HEK293 (cell line): ENCODE measurements around the gene CECR2.
A peak's percentile ranks its signal among the peaks of the same experiment; 100 is the strongest.

Experiments
- CTCF ChIA-PET: fragments of 350-600 bp; formaldehyde crosslinking; extraction: SDS; loops from one replicate; lab custom pipeline; 2021; ENCODE audit warnings: antibody characterized with exemption; lab: Yijun Ruan, JAX
- POLR2A ChIA-PET: fragments of 300-600 bp; formaldehyde crosslinking; extraction: SDS; loops from one replicate; lab custom pipeline; 2020; ENCODE audit warnings: antibody characterized with exemption, inconsistent platforms; lab: Yijun Ruan, JAX
- H3K27ac ChIP-seq: fragments of 200-500 bp; sonication (Bioruptor generic); 2 replicates; pipeline ENCODE4 v1.5.1; 2014; ENCODE audit warnings: low read depth, low read length, control low read depth, inconsistent platforms; ENCODE audit errors: extremely low read depth
- H3K36me3 ChIP-seq, 2 experiments: fragments of 200-500 bp in 1 of 2; sonication (Bioruptor generic) in 1 of 2; 1 replicate in 1 of 2; 2 replicates in 1 of 2; pipeline ENCODE4 v1.5.1; 2014 to 2017; ENCODE audit warnings: inconsistent platforms in 2 of 2, low read length in 2 of 2; ENCODE audit not compliant: control insufficient read depth in 2 of 2, insufficient read depth in 1 of 2
- H3K4me1 ChIP-seq: fragments of 200-500 bp; sonication (Bioruptor generic); 2 replicates; pipeline ENCODE4 v1.5.1; 2014; ENCODE audit warnings: mild to moderate bottlenecking, low read length, inconsistent platforms; ENCODE audit not compliant: control insufficient read depth, insufficient read depth
- H3K4me3 ChIP-seq: 2 replicates; pipeline ENCODE4 v1.5.1; 2011; ENCODE audit warnings: low read depth, mild to moderate bottlenecking, control low read depth, low read length, moderate library complexity
- H3K9me3 ChIP-seq: fragments of 200-500 bp; sonication (Bioruptor generic); 2 replicates; pipeline ENCODE4 v1.5.1; 2014; ENCODE audit warnings: low read depth, low read length, inconsistent platforms; ENCODE audit not compliant: control insufficient read depth, insufficient read depth
- MEIS1 ChIP-seq: sonication (generic); formaldehyde crosslinking; IDR thresholded peaks from 2 replicates; pipeline ENCODE4 v1.8.1; 2022; ENCODE audit warnings: missing genetic modification reagents, mild to moderate bottlenecking, borderline replicate concordance
- ZBTB17 ChIP-seq: fragments of 450-650 bp; formaldehyde crosslinking; IDR thresholded peaks from 2 replicates; pipeline ENCODE4 v1.5.1; 2016; ENCODE audit warnings: missing biosample characterization, missing genetic modification characterization
- ZBTB20 ChIP-seq: fragments of 450-650 bp; formaldehyde crosslinking; IDR thresholded peaks from 2 replicates; pipeline ENCODE4 v1.5.1; 2016; ENCODE audit warnings: missing biosample characterization, missing genetic modification characterization
- ZNF239 ChIP-seq: fragments of 450-650 bp; formaldehyde crosslinking; IDR thresholded peaks from 2 replicates; pipeline ENCODE4 v1.5.1; 2016; ENCODE audit warnings: missing biosample characterization, missing genetic modification characterization
- ZNF248 ChIP-seq: fragments of 450-650 bp; formaldehyde crosslinking; IDR thresholded peaks from 2 replicates; pipeline ENCODE4 v1.5.1; 2017; ENCODE audit warnings: missing biosample characterization, missing genetic modification characterization
- ZNF558 ChIP-seq: fragments of 450-650 bp; formaldehyde crosslinking; IDR thresholded peaks from 2 replicates; pipeline ENCODE4 v1.5.1; 2016; ENCODE audit warnings: missing biosample characterization, missing genetic modification characterization
- ZNF791 ChIP-seq: fragments of 450-650 bp; formaldehyde crosslinking; IDR thresholded peaks from 2 replicates; pipeline ENCODE4 v1.5.1; 2016; ENCODE audit warnings: missing biosample characterization, missing genetic modification characterization
- ZNF830 ChIP-seq: fragments of 450-650 bp; IDR thresholded peaks from 2 replicates; pipeline ENCODE4 v1.5.0; 2018; ENCODE audit warnings: missing biosample characterization, missing genetic modification characterization, low read depth, mild to moderate bottlenecking, moderate library complexity
- ZNF837 ChIP-seq: fragments of 450-650 bp; formaldehyde crosslinking; IDR thresholded peaks from 2 replicates; pipeline ENCODE4 v1.5.1; 2016; ENCODE audit warnings: missing biosample characterization, missing genetic modification characterization
- TF ChIP-seq, protein P1 (sequence below): fragments of 450-650 bp; formaldehyde crosslinking; IDR thresholded peaks from 2 replicates; pipeline ENCODE4 v1.5.1; 2016; ENCODE audit warnings: missing biosample characterization, missing genetic modification characterization
- TF ChIP-seq, protein P2 (sequence below): fragments of 450-650 bp; formaldehyde crosslinking; conservative IDR thresholded peaks from 2 replicates; pipeline ENCODE4 v1.5.1; 2016; ENCODE audit warnings: low read depth, missing biosample characterization, missing genetic modification characterization
- TF ChIP-seq, protein P3 (sequence below): fragments of 450-650 bp; formaldehyde crosslinking; IDR thresholded peaks from 2 replicates; pipeline ENCODE4 v1.5.1; 2016; ENCODE audit warnings: missing biosample characterization, missing genetic modification characterization
- TF ChIP-seq, protein P4 (sequence below): fragments of 450-650 bp; formaldehyde crosslinking; IDR thresholded peaks from 2 replicates; pipeline ENCODE4 v1.5.1; 2017; ENCODE audit warnings: missing biosample characterization, missing genetic modification characterization

CECR2 gene

GRCh38 chr22:17552737-17553136, 183.5 kb downstream of the CECR2 start:
- ChIA-PET CTCF (interaction anchor here (0.6 to 1.2 kb wide), 6 partner anchors 12 to 471 kb away, joined by 3 to 4 read pairs (median 3); no protein-coding TSS in a partner anchor), POLR2A (interaction anchor here (0.6 kb wide), 1 partner anchor 276 kb away, joined by 4 read pairs; no protein-coding TSS in a partner anchor)
- TF ChIP-seq ZNF239 (tag by site-specific recombination) (no peak), ZBTB17 (peak; percentile 43; the same call in 1 of the 2 replicates)
- no peak overlapping the region for H3K27ac ChIP-seq
- H3K9me3 ChIP-seq, result no peaks in the 10 kb centered on the region
- no peak overlapping the region for H3K4me3 ChIP-seq
- peaks cover 18 to 78% of the 10 kb centered on the region in 2 experiments; a peak in 2 of 3 replicates for H3K36me3 ChIP-seq
- no peaks in the 10 kb centered on the region for H3K4me1 ChIP-seq

DNA sequence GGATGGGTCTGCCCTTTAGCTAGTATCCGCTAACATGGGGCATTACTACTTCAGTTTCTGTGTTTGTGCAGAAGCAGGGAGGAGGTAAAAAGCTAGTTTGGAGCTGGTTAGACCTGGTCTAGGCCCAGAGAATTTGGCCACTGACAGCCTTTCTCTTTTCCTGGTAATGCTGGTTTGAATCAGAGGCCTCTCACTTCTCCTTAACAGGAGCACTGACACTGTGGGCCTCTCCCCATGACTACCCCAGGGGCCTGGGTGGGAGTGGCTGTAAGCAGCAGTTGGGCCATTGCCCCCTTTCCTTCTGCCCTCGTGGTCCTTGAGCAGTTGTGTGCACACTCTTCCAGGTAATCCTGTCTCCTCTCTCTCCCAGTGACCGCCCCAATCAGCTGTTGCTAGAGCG, 185.6 kb downstream of the CECR2 start:
- Histone ChIP-seq H3K9me3 (no peaks in the 10 kb centered on the region), H3K27ac (no peak overlapping the region), H3K4me3 (no peak overlapping the region), H3K36me3 (peaks cover 10 to 62% of the 10 kb centered on the region in 2 experiments; a peak in 2 of 3 replicates), H3K4me1 (no peaks in the 10 kb centered on the region)
- ChIA-PET POLR2A (no interaction called here), CTCF (interaction anchor here (0.6 to 2.8 kb wide), 2 partner anchors 106 to 383 kb away, joined by 3 to 7 read pairs; no protein-coding TSS in a partner anchor)
- TF ChIP-seq, protein P1, sequence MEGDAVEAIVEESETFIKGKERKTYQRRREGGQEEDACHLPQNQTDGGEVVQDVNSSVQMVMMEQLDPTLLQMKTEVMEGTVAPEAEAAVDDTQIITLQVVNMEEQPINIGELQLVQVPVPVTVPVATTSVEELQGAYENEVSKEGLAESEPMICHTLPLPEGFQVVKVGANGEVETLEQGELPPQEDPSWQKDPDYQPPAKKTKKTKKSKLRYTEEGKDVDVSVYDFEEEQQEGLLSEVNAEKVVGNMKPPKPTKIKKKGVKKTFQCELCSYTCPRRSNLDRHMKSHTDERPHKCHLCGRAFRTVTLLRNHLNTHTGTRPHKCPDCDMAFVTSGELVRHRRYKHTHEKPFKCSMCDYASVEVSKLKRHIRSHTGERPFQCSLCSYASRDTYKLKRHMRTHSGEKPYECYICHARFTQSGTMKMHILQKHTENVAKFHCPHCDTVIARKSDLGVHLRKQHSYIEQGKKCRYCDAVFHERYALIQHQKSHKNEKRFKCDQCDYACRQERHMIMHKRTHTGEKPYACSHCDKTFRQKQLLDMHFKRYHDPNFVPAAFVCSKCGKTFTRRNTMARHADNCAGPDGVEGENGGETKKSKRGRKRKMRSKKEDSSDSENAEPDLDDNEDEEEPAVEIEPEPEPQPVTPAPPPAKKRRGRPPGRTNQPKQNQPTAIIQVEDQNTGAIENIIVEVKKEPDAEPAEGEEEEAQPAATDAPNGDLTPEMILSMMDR (tag by site-specific recombination), result no peak
- TF ChIP-seq ZNF558 (no peak), ZNF791 (tag by site-specific recombination) (no peak), ZNF248 (tag by site-specific recombination) (no peak), MEIS1 (CRISPR knock-in tag) (no peak), ZNF837 (tag by site-specific recombination) (no peak), ZNF830 (tag by site-specific recombination) (no peak), ZBTB20 (no peak)
- TF ChIP-seq, protein P2, sequence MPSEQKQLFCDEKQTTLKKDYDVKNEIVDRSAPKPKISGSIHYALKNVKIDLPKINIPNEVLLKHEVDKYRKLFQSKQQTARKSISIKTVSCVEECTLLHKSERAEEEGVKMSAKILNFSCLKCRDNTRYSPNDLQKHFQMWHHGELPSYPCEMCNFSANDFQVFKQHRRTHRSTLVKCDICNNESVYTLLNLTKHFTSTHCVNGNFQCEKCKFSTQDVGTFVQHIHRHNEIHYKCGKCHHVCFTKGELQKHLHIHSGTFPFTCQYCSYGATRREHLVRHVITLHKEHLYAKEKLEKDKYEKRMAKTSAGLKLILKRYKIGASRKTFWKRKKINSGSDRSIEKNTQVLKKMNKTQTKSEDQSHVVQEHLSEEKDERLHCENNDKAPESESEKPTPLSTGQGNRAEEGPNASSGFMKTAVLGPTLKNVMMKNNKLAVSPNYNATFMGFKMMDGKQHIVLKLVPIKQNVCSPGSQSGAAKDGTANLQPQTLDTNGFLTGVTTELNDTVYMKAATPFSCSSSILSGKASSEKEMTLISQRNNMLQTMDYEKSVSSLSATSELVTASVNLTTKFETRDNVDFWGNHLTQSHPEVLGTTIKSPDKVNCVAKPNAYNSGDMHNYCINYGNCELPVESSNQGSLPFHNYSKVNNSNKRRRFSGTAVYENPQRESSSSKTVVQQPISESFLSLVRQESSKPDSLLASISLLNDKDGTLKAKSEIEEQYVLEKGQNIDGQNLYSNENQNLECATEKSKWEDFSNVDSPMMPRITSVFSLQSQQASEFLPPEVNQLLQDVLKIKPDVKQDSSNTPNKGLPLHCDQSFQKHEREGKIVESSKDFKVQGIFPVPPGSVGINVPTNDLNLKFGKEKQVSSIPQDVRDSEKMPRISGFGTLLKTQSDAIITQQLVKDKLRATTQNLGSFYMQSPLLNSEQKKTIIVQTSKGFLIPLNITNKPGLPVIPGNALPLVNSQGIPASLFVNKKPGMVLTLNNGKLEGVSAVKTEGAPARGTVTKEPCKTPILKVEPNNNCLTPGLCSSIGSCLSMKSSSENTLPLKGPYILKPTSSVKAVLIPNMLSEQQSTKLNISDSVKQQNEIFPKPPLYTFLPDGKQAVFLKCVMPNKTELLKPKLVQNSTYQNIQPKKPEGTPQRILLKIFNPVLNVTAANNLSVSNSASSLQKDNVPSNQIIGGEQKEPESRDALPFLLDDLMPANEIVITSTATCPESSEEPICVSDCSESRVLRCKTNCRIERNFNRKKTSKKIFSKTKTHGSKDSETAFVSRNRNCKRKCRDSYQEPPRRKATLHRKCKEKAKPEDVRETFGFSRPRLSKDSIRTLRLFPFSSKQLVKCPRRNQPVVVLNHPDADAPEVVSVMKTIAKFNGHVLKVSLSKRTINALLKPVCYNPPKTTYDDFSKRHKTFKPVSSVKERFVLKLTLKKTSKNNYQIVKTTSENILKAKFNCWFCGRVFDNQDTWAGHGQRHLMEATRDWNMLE (tag by site-specific recombination), result no peak
- TF ChIP-seq, protein P3, sequence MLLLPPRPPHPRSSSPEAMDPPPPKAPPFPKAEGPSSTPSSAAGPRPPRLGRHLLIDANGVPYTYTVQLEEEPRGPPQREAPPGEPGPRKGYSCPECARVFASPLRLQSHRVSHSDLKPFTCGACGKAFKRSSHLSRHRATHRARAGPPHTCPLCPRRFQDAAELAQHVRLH, result no peak
- TF ChIP-seq, protein P4, sequence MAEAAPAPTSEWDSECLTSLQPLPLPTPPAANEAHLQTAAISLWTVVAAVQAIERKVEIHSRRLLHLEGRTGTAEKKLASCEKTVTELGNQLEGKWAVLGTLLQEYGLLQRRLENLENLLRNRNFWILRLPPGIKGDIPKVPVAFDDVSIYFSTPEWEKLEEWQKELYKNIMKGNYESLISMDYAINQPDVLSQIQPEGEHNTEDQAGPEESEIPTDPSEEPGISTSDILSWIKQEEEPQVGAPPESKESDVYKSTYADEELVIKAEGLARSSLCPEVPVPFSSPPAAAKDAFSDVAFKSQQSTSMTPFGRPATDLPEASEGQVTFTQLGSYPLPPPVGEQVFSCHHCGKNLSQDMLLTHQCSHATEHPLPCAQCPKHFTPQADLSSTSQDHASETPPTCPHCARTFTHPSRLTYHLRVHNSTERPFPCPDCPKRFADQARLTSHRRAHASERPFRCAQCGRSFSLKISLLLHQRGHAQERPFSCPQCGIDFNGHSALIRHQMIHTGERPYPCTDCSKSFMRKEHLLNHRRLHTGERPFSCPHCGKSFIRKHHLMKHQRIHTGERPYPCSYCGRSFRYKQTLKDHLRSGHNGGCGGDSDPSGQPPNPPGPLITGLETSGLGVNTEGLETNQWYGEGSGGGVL, result no peak
